CD4-positive, alpha-beta T cell (primary cell): ENCODE data around the gene CDK9. TPM values are rescaled to one million over a fixed set of nuclear protein-coding genes. Genes with fewer than 3 reads are reported as not detected.

Experiments
- ATAC-seq: fragments of 200-7000 bp; cut with Tn5 transposase; one replicate; pipeline ENCODE4 v1.10.0; 2022; ENCODE audit warnings: mild to moderate bottlenecking; ENCODE audit not compliant: poor library complexity
- CTCF ChIA-PET: fragments of 350-600 bp; sonication (Branson Sonifier 250); formaldehyde crosslinking; loops from one replicate; lab custom pipeline; 2021; ENCODE audit warnings: antibody characterized with exemption, inconsistent platforms; lab: Charles Lee
- POLR2A ChIA-PET: fragments of 350-600 bp; sonication (Branson Sonifier 250); formaldehyde crosslinking; loops from one replicate; lab custom pipeline; 2021; ENCODE audit warnings: antibody characterized with exemption, inconsistent platforms; lab: Charles Lee
- DNase-seq, 14 experiments: peaks; one replicate each; pipeline ENCODE4 v3.0.0-alpha.2; 2013 to 2020; ENCODE audit warnings: mixed read lengths in 2 of 14
- H3K27ac ChIP-seq, 2 donors: one replicate each; pipeline versions ENCODE4 v1.5.1 to v1.7.0; 2013; ENCODE audit warnings: low read length in 2 of 2, low read depth in 1 of 2, mild to moderate bottlenecking in 1 of 2
- H3K27me3 ChIP-seq, 2 experiments: 1 replicate in 1 of 2; 2 replicates in 1 of 2; pipeline versions ENCODE4 v1.6.1 to v1.7.0; 2013; ENCODE audit warnings: low read length in 2 of 2, control low read depth in 1 of 2, mild to moderate bottlenecking in 1 of 2, moderate library complexity in 1 of 2; ENCODE audit not compliant: insufficient read depth in 2 of 2, control insufficient read depth in 1 of 2
- H3K36me3 ChIP-seq: one replicate; pipeline ENCODE4 v1.6.1; 2013; ENCODE audit warnings: low read length, control low read depth; ENCODE audit not compliant: insufficient read depth
- H3K4me1 ChIP-seq: one replicate; pipeline ENCODE4 v1.6.1; 2013; ENCODE audit warnings: low read length, control low read depth; ENCODE audit not compliant: insufficient read depth
- H3K4me3 ChIP-seq: one replicate; pipeline ENCODE4 v1.5.1; 2013; ENCODE audit warnings: mild to moderate bottlenecking, low read length, moderate library complexity
- H3K9me3 ChIP-seq, 2 experiments: 1 replicate in 1 of 2; 2 replicates in 1 of 2; pipeline versions ENCODE4 v1.6.1 to v1.7.0; 2013; ENCODE audit warnings: low read length in 2 of 2, mild to moderate bottlenecking in 2 of 2, control low read depth in 1 of 2, moderate library complexity in 1 of 2; ENCODE audit not compliant: control insufficient read depth in 1 of 2, insufficient read depth in 1 of 2
- H3K27ac Mint-ChIP-seq: one replicate; pipeline ENCODE4 v1.8.0; 2020; ENCODE audit warnings: mixed read lengths
- H3K27me3 Mint-ChIP-seq: one replicate; pipeline ENCODE4 v1.8.0; 2021; ENCODE audit warnings: mixed read lengths
- H3K36me3 Mint-ChIP-seq: one replicate; pipeline ENCODE4 v1.8.0; 2021; ENCODE audit warnings: low read depth, mixed read lengths
- H3K4me1 Mint-ChIP-seq: one replicate; pipeline ENCODE4 v1.8.0; 2021; ENCODE audit warnings: low read depth, mixed read lengths
- H3K4me3 Mint-ChIP-seq: one replicate; pipeline ENCODE4 v1.8.0; 2020; ENCODE audit warnings: mild to moderate bottlenecking, mixed read lengths
- H3K9me3 Mint-ChIP-seq: one replicate; pipeline ENCODE4 v1.8.0; 2020; ENCODE audit warnings: mixed read lengths
- intact Hi-C, 2 experiments: fragments of 100-400 bp; cut with DNase I in 1 of 2; cut with micrococcal nuclease in 1 of 2; formaldehyde crosslinking; loops; one replicate each; pipeline versions ENCODE4 v1.15.1 to v1.9.0; 2023 to 2025; cut with DNase I, micrococcal nuclease
- total RNA-seq, 174 experiments: library from RNA in 2 of 174; stranded (reverse) in 2 of 174; gene quantifications; one replicate each; pipeline ENCODE4 v1.2.3 and lab custom pipeline; 2021 to 2026
- TF ChIP-seq, protein P1 (sequence below): fragments of 200-600 bp; IDR thresholded peaks from one replicate; pipeline ENCODE4 v1.8.0; 2022; ENCODE audit warnings: antibody characterized with exemption, mild to moderate bottlenecking

Gene CDK9
- total RNA-seq, 2 experiments from 2014 or later: 117 to 121 TPM

DNA sequence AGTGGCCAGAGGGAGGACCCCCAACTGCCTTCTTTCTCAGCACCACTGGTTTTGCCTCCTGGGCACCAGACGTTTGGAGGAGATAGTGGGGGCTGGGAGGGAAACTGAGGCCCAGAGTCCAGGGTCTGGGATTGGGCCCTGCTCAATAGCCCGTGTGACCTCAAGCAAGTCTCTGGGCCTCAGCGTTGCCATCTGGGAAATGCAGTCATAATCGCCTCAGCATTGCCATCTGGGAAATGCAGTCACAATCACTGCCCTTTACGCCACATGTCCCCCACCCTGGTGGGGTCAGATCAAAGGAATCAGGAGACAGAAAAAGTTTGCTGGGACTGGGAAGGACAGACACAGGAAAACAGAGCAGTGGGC is 8.9 kb upstream of the CDK9 start:
- no peak for ATAC-seq
- Histone ChIP-seq H3K4me3 (peak overlapping the region; percentile 80), H3K9me3 (no peaks in the 10 kb centered on the region), H3K36me3 (peaks cover 24% of the 10 kb centered on the region), H3K4me1 (peaks cover 73% of the 10 kb centered on the region), H3K27me3 (no peaks in the 10 kb centered on the region), H3K27ac (peak overlapping the region; percentile 44 to 90)
- intact Hi-C loops: no loop called here
- H3K9me3 Mint-ChIP-seq: no peaks in the 10 kb centered on the region
- H3K4me1 Mint-ChIP-seq: peaks cover 62% of the 10 kb centered on the region
- no peaks in the 10 kb centered on the region for H3K27me3 Mint-ChIP-seq
- CTCF ChIA-PET: interaction anchor here (1.0 to 2.0 kb wide), 4 partner anchors 8 to 93 kb away, joined by 3 to 10 read pairs (median 6); partner anchors contain the start of genes CDK9 and TOR2A
- no peak for DNase-seq
- H3K27ac Mint-ChIP-seq: peak overlapping the region; percentile 97
- peak overlapping the region; percentile 96 for H3K4me3 Mint-ChIP-seq
- TF ChIP-seq, protein P1, sequence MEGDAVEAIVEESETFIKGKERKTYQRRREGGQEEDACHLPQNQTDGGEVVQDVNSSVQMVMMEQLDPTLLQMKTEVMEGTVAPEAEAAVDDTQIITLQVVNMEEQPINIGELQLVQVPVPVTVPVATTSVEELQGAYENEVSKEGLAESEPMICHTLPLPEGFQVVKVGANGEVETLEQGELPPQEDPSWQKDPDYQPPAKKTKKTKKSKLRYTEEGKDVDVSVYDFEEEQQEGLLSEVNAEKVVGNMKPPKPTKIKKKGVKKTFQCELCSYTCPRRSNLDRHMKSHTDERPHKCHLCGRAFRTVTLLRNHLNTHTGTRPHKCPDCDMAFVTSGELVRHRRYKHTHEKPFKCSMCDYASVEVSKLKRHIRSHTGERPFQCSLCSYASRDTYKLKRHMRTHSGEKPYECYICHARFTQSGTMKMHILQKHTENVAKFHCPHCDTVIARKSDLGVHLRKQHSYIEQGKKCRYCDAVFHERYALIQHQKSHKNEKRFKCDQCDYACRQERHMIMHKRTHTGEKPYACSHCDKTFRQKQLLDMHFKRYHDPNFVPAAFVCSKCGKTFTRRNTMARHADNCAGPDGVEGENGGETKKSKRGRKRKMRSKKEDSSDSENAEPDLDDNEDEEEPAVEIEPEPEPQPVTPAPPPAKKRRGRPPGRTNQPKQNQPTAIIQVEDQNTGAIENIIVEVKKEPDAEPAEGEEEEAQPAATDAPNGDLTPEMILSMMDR: no peak
- POLR2A ChIA-PET: interaction anchor here (0.7 to 2.3 kb wide), 9 partner anchors 8 to 229 kb away, joined by 3 to 20 read pairs (median 5); partner anchors contain the start of genes CDK9, DPM2 and TOR2A
- H3K36me3 Mint-ChIP-seq: peaks cover 41% of the 10 kb centered on the region

DNA sequence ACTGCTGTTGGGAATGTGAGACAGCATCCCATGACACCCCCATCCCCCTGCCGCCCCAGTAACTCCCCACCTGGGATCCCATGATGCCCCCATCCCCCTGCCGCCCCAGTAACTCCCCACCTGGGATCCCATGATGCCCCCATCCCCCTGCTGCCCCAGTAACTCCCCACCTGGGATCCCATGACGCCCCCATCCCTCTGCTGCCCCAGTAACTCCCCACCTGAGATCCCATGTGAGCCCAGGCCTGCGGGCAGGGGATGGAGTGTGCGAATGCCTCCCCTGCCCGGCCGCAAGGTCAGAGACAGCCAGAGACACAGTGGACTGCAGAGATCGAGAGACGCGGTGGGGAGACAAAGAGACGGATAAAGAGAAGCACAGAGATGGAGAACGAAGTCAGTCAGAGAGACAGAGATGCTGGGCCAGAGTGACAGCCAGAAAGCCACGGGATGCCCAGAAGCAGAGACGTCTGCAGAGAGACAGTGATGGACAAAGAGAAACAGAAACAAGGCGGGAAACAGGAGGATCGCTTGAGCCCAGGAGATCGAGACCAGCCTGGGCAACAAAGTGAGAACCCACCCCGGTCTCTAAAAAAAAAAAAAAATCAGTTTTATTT is 8.4 kb upstream of the CDK9 start:
- POLR2A ChIA-PET: interaction anchor here (0.7 to 2.2 kb wide), 3 partner anchors 8 to 169 kb away, joined by 3 to 16 read pairs (median 3); no protein-coding TSS in a partner anchor

DNA sequence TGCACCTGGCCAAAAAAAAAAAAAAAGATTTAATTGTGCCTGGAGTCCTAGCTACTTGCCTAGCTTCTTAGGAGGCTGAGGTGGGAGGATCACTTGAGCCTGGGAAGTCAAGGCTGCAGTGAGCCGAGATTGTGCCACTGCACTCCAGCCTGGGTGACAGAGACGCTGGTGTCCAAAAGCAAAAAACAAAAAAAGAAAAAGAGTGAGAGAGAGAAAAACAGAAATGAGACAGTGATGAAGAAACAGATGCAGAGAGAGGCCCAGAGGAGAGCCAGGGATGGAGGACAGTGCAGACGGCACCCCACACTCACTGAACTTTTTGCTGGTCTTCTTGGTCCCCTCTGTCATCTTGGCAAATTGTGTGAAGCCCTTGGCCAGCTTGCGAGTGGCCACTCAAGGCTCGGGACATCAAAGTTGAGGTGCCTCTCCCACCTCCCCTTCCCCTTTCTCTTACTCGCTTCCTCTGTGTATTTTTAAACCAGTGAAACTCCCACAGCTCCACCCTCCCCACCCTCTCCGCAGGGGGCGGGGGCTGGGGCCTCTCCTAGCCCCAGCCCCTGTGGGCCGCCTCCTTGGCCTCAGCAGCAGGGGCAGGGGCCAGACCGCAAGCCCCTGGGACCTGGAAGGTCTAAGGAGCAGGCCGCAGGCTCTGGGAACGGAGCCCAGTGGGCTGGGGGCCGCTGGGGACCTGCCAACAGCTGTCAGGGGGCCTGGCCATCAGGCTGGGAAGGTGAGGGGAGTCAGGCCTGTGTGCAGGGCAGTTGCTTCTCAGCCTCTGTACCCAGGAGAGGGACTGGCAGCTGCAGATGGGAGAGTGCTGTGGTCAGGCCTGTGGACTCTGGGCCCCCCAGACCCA is 7.3 kb upstream of the CDK9 start, which contains the start of gene SH2D3C:
TSS of gene SH2D3C (minus strand) at position 387 of the 856 bp plus-strand sequence. CDS start at position 348, 39 bp downstream.
- ChIA-PET CTCF (interaction anchor here (0.6 to 3.4 kb wide), 3 partner anchors 44 to 143 kb away, joined by 3 to 17 read pairs (median 4); partner anchors contain the start of gene TOR2A), POLR2A (interaction anchor here (0.6 to 2.2 kb wide), 7 partner anchors 9 to 1034 kb away, joined by 3 to 16 read pairs (median 3); no protein-coding TSS in a partner anchor)
- Histone ChIP-seq H3K27me3 (no peaks in the 10 kb centered on the region), H3K27ac (peak within 1 kb of the TSS; percentile 86 to 90), H3K36me3 (peaks cover 12% of the 10 kb centered on the region), H3K9me3 (no peaks in the 10 kb centered on the region), H3K4me1 (peaks cover 88% of the 10 kb centered on the region), H3K4me3 (peak within 1 kb of the TSS; percentile 80)
- Mint-ChIP-seq H3K27me3 (no peaks in the 10 kb centered on the region), H3K9me3 (no peaks in the 10 kb centered on the region), H3K4me3 (peak within 1 kb of the TSS; percentile 96), H3K27ac (peak within 1 kb of the TSS; percentile 97), H3K36me3 (peaks cover 28% of the 10 kb centered on the region), H3K4me1 (peaks cover 69% of the 10 kb centered on the region)
- ATAC-seq (peak; percentile 37), DNase-seq (peak in 9 of 14 experiments; percentile 41 to 67 (median 62))
- TF ChIP-seq, protein P1: no peak
- intact Hi-C loops: no loop called here

More for the DNA sequence above, 8.4 kb upstream of the CDK9 start:
- H3K4me1 Mint-ChIP-seq: peaks cover 66% of the 10 kb centered on the region
- peaks cover 38% of the 10 kb centered on the region for H3K36me3 Mint-ChIP-seq
- ATAC-seq (no peak), DNase-seq (peak in 4 of 14 experiments; percentile 24 to 59 (median 45))
- peaks cover 22% of the 10 kb centered on the region for H3K36me3 ChIP-seq
- intact Hi-C loops: no loop called here
- H3K27ac Mint-ChIP-seq: peak overlapping the region; percentile 97
- no peaks in the 10 kb centered on the region for H3K9me3 Mint-ChIP-seq
- CTCF ChIA-PET: interaction anchor here (3.4 kb wide), 1 partner anchor 43 kb away, joined by 17 read pairs; the partner anchor contains the start of gene TOR2A
- peak overlapping the region; percentile 80 for H3K4me3 ChIP-seq
- H3K9me3 ChIP-seq: no peaks in the 10 kb centered on the region
- H3K27ac ChIP-seq: peak overlapping the region; percentile 44 to 90
- no peaks in the 10 kb centered on the region for H3K27me3 ChIP-seq
- H3K27me3 Mint-ChIP-seq: no peaks in the 10 kb centered on the region
- H3K4me3 Mint-ChIP-seq: peak overlapping the region; percentile 96
- TF ChIP-seq, protein P1: no peak
- H3K4me1 ChIP-seq: peaks cover 78% of the 10 kb centered on the region
